ENCODE results near the gene DGUOK. TPM values are rescaled to one million over a fixed set of nuclear protein-coding genes. Genes with fewer than 3 reads are reported as not detected.
A peak's percentile ranks its signal among the peaks of the same experiment; 100 is the strongest.

DGUOK gene
- total RNA-seq, 2 experiments from 2014 or later = 96.4 to 103 TPM

DNA sequence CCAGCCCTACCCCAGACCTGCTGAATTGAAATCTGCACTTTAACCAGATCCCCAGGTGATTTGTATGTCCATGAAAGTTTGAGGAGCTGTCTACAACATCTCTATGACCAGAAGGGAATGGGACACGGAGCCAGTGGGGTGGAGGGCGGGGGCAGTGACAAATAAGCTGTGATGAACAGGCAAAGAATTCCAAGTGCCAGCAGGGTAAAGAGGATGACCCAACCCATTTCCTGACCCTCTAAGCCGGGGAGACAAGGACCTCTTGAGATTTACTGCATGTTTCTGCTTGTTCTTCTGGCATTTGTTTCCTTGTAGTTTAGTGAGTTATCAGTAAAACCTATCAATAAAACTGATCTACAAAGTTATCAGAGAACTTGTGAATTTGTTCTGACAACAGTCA is 66.7 kb downstream of the DGUOK start:
- peaks cover 4% of the 10 kb centered on the region for H3K9me3 Mint-ChIP-seq
- ChIA-PET POLR2A (no interaction called here), CTCF (interaction anchor here (1.1 to 2.5 kb wide), 3 partner anchors 14 to 167 kb away, joined by 3 to 10 read pairs (median 3); no protein-coding TSS in a partner anchor)
- DNase-seq = no peak
- H3K27me3 Mint-ChIP-seq = no peaks in the 10 kb centered on the region
- no peak overlapping the region for H3K4me3 Mint-ChIP-seq
- intact Hi-C loops (cut with micrococcal nuclease) = no loop called here
- peaks cover 59% of the 10 kb centered on the region for H3K36me3 Mint-ChIP-seq (ENCODE audit: low read depth)
- TF ChIP-seq, protein P1, sequence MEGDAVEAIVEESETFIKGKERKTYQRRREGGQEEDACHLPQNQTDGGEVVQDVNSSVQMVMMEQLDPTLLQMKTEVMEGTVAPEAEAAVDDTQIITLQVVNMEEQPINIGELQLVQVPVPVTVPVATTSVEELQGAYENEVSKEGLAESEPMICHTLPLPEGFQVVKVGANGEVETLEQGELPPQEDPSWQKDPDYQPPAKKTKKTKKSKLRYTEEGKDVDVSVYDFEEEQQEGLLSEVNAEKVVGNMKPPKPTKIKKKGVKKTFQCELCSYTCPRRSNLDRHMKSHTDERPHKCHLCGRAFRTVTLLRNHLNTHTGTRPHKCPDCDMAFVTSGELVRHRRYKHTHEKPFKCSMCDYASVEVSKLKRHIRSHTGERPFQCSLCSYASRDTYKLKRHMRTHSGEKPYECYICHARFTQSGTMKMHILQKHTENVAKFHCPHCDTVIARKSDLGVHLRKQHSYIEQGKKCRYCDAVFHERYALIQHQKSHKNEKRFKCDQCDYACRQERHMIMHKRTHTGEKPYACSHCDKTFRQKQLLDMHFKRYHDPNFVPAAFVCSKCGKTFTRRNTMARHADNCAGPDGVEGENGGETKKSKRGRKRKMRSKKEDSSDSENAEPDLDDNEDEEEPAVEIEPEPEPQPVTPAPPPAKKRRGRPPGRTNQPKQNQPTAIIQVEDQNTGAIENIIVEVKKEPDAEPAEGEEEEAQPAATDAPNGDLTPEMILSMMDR (IDR thresholded peaks at IDR 0.05) = no peak
- H3K4me1 Mint-ChIP-seq (ENCODE audit: low read depth) = peaks cover 71% of the 10 kb centered on the region
- ATAC-seq = no peak
- H3K27ac Mint-ChIP-seq = peak overlapping the region; percentile 59

- peaks cover 72% of the 10 kb centered on the region for H3K4me1 Mint-ChIP-seq (ENCODE audit: low read depth)
- ATAC-seq (peak; percentile 43), DNase-seq (peak; percentile 47)
- TF ChIP-seq, protein P1 (IDR thresholded peaks at IDR 0.05) = no peak
- H3K9me3 Mint-ChIP-seq = peaks cover 4% of the 10 kb centered on the region
- intact Hi-C loops (cut with micrococcal nuclease) = no loop called here
- H3K27me3 Mint-ChIP-seq = no peaks in the 10 kb centered on the region
- no peak overlapping the region for H3K4me3 Mint-ChIP-seq
- peak overlapping the region; percentile 59 for H3K27ac Mint-ChIP-seq
- H3K36me3 Mint-ChIP-seq (ENCODE audit: low read depth) = peaks cover 57% of the 10 kb centered on the region
- ChIA-PET POLR2A (no interaction called here), CTCF (interaction anchor here (1.1 to 2.5 kb wide), 3 partner anchors 14 to 167 kb away, joined by 3 to 10 read pairs (median 3); no protein-coding TSS in a partner anchor)
Observed at GRCh38 chr2:73993778-73994177, 67.1 kb downstream of the DGUOK start.

DNA sequence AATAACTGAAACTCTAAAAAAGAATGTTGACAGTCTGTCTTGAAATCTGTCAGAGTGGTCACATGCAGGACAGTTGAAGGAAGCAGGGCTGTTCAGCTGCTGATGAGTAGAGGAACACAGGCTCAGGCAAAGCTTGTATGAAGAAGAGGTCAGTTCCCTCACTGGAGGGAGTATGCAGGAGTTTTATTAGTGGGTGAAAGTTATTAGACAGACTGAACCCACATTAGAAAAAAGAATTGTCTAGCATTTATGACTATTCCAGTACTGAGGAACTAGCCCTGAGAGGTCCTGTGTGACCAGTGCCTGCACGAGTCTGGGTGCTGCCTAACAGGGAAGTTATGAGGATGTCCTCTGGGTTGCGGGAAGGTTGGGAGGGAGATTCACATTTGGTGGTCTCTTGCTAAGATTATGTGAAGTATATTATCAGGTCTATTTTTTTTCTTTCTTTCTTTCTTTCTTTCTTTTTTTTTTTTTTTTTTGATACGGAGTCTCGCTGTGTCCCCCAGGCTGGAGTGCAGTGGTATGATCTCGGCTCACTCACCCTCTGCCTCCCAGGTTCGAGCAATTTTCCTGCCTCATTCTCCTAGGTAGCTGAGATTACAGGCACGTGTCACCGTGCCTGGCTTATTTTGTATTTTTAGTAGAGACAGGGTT is 67.6 kb downstream of the DGUOK start:
- ATAC-seq = peak; percentile 4
- no peaks in the 10 kb centered on the region for H3K27me3 Mint-ChIP-seq
- intact Hi-C loops (cut with micrococcal nuclease) = no loop called here
- H3K36me3 Mint-ChIP-seq (ENCODE audit: low read depth) = peaks cover 55% of the 10 kb centered on the region
- TF ChIP-seq, protein P1 (IDR thresholded peaks at IDR 0.05) = no peak
- H3K4me3 Mint-ChIP-seq = no peak overlapping the region
- H3K27ac Mint-ChIP-seq = peak overlapping the region; percentile 59
- DNase-seq = no peak
- H3K4me1 Mint-ChIP-seq (ENCODE audit: low read depth) = peaks cover 73% of the 10 kb centered on the region
- ChIA-PET POLR2A (interaction anchor here (2.4 kb wide), 1 partner anchor 7 kb away, joined by 12 read pairs; no protein-coding TSS in a partner anchor), CTCF (interaction anchor here (1.1 to 2.5 kb wide), 3 partner anchors 13 to 167 kb away, joined by 3 to 10 read pairs (median 3); no protein-coding TSS in a partner anchor)
- peaks cover 4% of the 10 kb centered on the region for H3K9me3 Mint-ChIP-seq

GRCh38 chr2:73995810-73996209 is 69.1 kb downstream of the DGUOK start:
- ATAC-seq (no peak), DNase-seq (peak; percentile 35)
- ChIA-PET CTCF (interaction anchor here (0.8 to 2.5 kb wide), 8 partner anchors 8 to 172 kb away, joined by 3 to 13 read pairs (median 4); no protein-coding TSS in a partner anchor), POLR2A (interaction anchor here (1.0 to 2.4 kb wide), 4 partner anchors 9 to 173 kb away, joined by 3 to 12 read pairs (median 3); partner anchors contain the start of gene ACTG2)
- Mint-ChIP-seq H3K9me3 (peaks cover 4% of the 10 kb centered on the region), H3K27me3 (no peaks in the 10 kb centered on the region), H3K4me1 (ENCODE audit: low read depth) (peaks cover 74% of the 10 kb centered on the region), H3K27ac (no peak overlapping the region), H3K36me3 (ENCODE audit: low read depth) (peaks cover 40% of the 10 kb centered on the region), H3K4me3 (no peak overlapping the region)
- intact Hi-C loops (cut with micrococcal nuclease) = no loop called here
- TF ChIP-seq, protein P1 (IDR thresholded peaks at IDR 0.05) = no peak

DNA sequence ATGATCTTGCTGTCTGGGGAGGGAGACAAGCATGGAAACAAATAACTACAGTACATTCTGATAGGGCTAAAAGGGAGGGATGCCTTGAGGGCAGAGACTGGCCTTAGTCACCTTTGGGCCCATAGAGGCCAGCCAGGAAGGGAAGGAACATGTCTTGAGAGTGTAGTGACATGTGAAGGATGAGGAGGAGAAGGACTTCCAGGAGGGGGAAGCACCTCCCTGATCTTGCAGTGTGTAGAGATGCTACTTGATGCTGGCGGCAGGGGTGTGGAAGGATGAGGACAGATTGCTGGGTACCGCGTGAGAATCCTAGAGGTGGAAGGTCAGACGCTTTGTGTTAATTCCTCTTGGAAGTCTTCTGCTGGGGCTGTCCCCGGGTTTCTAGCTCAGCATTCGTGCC is 71.1 kb downstream of the DGUOK start:
- no peaks in the 10 kb centered on the region for H3K9me3 Mint-ChIP-seq
- DNase-seq = no peak
- intact Hi-C loops (cut with micrococcal nuclease) = no loop called here
- peaks cover 81% of the 10 kb centered on the region for H3K4me1 Mint-ChIP-seq (ENCODE audit: low read depth)
- H3K36me3 Mint-ChIP-seq (ENCODE audit: low read depth) = peaks cover 20% of the 10 kb centered on the region
- H3K4me3 Mint-ChIP-seq = no peak overlapping the region
- no peaks in the 10 kb centered on the region for H3K27me3 Mint-ChIP-seq
- ChIA-PET POLR2A (interaction anchor here (0.9 kb wide), 1 partner anchor 10 kb away, joined by 5 read pairs; no protein-coding TSS in a partner anchor), CTCF (interaction anchor here (1.0 to 1.9 kb wide), 3 partner anchors 13 to 181 kb away, joined by 3 to 5 read pairs (median 3); partner anchors contain the start of gene MOB1A)
- TF ChIP-seq, protein P1 (IDR thresholded peaks at IDR 0.05) = no peak
- H3K27ac Mint-ChIP-seq = peak overlapping the region; percentile 39
- ATAC-seq = no peak
